Neural cell (in vitro differentiated cells): ENCODE results near the gene L3MBTL4. TPM values are rescaled to one million over a fixed set of nuclear protein-coding genes. Genes with fewer than 3 reads are reported as not detected.

Source experiments
- H2AFZ ChIP-seq: fragments of 200-600, 300-800 bp; sonication (generic), shearing (Covaris generic); 2 replicates; pipeline ENCODE4 v1.6.0; 2014; ENCODE audit warnings: low read depth, mild to moderate bottlenecking, antibody characterized with exemption, low read length, moderate library complexity
- H3F3A ChIP-seq: fragments of 200-600 bp; shearing (Covaris generic); 2 replicates; pipeline ENCODE4 v1.6.1; 2016; ENCODE audit warnings: mild to moderate bottlenecking, moderate library complexity, mixed read lengths, antibody characterized with exemption, low read length; ENCODE audit not compliant: insufficient read depth, poor library complexity, severe bottlenecking
- H3K27ac ChIP-seq: fragments of 200-600, 300-800 bp; sonication (generic), shearing (Covaris generic); 2 replicates; pipeline ENCODE4 v1.5.1; 2014; ENCODE audit warnings: mild to moderate bottlenecking, low read length, moderate library complexity
- H3K27me3 ChIP-seq: fragments of 300-800, 200-600 bp; sonication (generic), shearing (Covaris generic); 2 replicates; pipeline ENCODE4 v1.6.0; 2014; ENCODE audit warnings: mild to moderate bottlenecking, low read depth, low read length, moderate library complexity; ENCODE audit not compliant: insufficient read depth
- H3K36me3 ChIP-seq: fragments of 300-800, 200-600 bp; sonication (generic), shearing (Covaris generic); 2 replicates; pipeline ENCODE4 v1.5.1; 2014; ENCODE audit warnings: mild to moderate bottlenecking, antibody characterized with exemption, low read length, moderate library complexity; ENCODE audit not compliant: insufficient read depth
- H3K4me2 ChIP-seq: fragments of 300-800, 200-600 bp; sonication (generic), shearing (Covaris generic); 2 replicates; pipeline ENCODE4 v1.6.0; 2014; ENCODE audit warnings: mild to moderate bottlenecking, low read length
- H3K4me3 ChIP-seq: fragments of 300-800, 200-600 bp; sonication (generic), shearing (Covaris generic); 2 replicates; pipeline ENCODE4 v1.5.1; 2014; ENCODE audit warnings: mild to moderate bottlenecking, low read length, moderate library complexity
- H3K79me2 ChIP-seq: fragments of 200-600 bp; shearing (Covaris generic); replicated peaks from 2 replicates; pipeline ENCODE4 v1.6.0; 2014; ENCODE audit warnings: mild to moderate bottlenecking, low read length, moderate library complexity; ENCODE audit not compliant: insufficient read depth
- H3K9ac ChIP-seq: fragments of 300-800, 200-600 bp; sonication (generic), shearing (Covaris generic); 2 replicates; pipeline ENCODE4 v1.6.1; 2016; ENCODE audit warnings: mild to moderate bottlenecking, low read length, mixed read lengths
- H3K9me2 ChIP-seq: fragments of 200-600 bp; shearing (Covaris generic); 2 replicates; pipeline ENCODE4 v1.6.1; 2016; ENCODE audit warnings: mild to moderate bottlenecking, low read length, mixed read lengths; ENCODE audit not compliant: insufficient read depth
- H3K9me3 ChIP-seq: fragments of 200-600, 300-800 bp; sonication (generic), shearing (Covaris generic); 2 replicates; pipeline ENCODE4 v1.6.1; 2016; ENCODE audit warnings: mild to moderate bottlenecking, mixed run types, low read length, moderate library complexity, mixed read lengths
- H4K20me1 ChIP-seq: fragments of 200-600 bp; shearing (Covaris generic); 2 replicates; pipeline ENCODE4 v1.6.1; 2016; ENCODE audit warnings: mild to moderate bottlenecking, mixed run types; ENCODE audit not compliant: insufficient read depth
- CTCF ChIP-seq: fragments of 450-650 bp; IDR thresholded peaks from 2 replicates; pipeline ENCODE4 v1.5.1; 2014; ENCODE audit warnings: antibody characterized with exemption, mild to moderate bottlenecking, moderate library complexity; ENCODE audit not compliant: poor library complexity, severe bottlenecking
- EP300 ChIP-seq: fragments of 450-650 bp; conservative IDR thresholded peaks from 2 replicates; pipeline ENCODE4 v1.6.1; 2014; ENCODE audit warnings: antibody characterized with exemption, mild to moderate bottlenecking, moderate library complexity; ENCODE audit not compliant: poor library complexity, severe bottlenecking
- EZH2 ChIP-seq: fragments of 200-600, 300-800 bp; shearing (Covaris generic), sonication (generic); IDR thresholded peaks from 2 replicates; pipeline ENCODE4 v1.6.1; 2014; ENCODE audit warnings: antibody characterized with exemption, low read length, borderline replicate concordance, mild to moderate bottlenecking; ENCODE audit not compliant: insufficient read depth, poor library complexity, severe bottlenecking
- MXI1 ChIP-seq: fragments of 450-650 bp; conservative IDR thresholded peaks from 2 replicates; pipeline ENCODE4 v1.6.1; 2014; ENCODE audit warnings: antibody characterized with exemption, mild to moderate bottlenecking; ENCODE audit not compliant: poor library complexity, severe bottlenecking
- POLR2AphosphoS5 ChIP-seq: IDR thresholded peaks from 2 replicates; pipeline ENCODE4 v1.6.1; 2012
- RAD21 ChIP-seq: fragments of 450-650 bp; conservative IDR thresholded peaks from 2 replicates; pipeline ENCODE4 v1.6.1; 2014; ENCODE audit warnings: antibody characterized with exemption, mild to moderate bottlenecking, moderate library complexity
- REST ChIP-seq: IDR thresholded peaks from 2 replicates; pipeline ENCODE4 v1.6.1; 2012; ENCODE audit warnings: borderline replicate concordance
- SMC3 ChIP-seq: fragments of 450-650 bp; conservative IDR thresholded peaks from 2 replicates; pipeline ENCODE4 v1.6.1; 2014; ENCODE audit warnings: antibody characterized with exemption, mild to moderate bottlenecking, moderate library complexity; ENCODE audit not compliant: poor library complexity
- TAF1 ChIP-seq: IDR thresholded peaks from 2 replicates; pipeline ENCODE4 v1.6.1; 2012; ENCODE audit warnings: low read depth
- polyA plus RNA-seq: library from polyadenylated mRNA; depleted of rRNA; stranded (reverse); fragments of >200 nt; gene quantifications from 2 replicates; pipeline ENCODE4 v1.2.3, GENCODE V29; 2014

Gene L3MBTL4
- polyA plus RNA-seq, 1 donor from 2014 or later, result 0.90 TPM

GRCh38 chr18:5930789-5931188, 483.9 kb downstream of the L3MBTL4 start:
- Histone ChIP-seq H3K27me3 (no peaks in the 10 kb centered on the region), H3K9ac (no peak overlapping the region), H3K36me3 (no peaks in the 10 kb centered on the region), H2AFZ (no peak overlapping the region), H3K4me2 (no peak overlapping the region), H3K4me3 (no peak overlapping the region), H3K79me2 (no peaks in the 10 kb centered on the region), H3K9me2 (no peaks in the 10 kb centered on the region), H3K9me3 (no peaks in the 10 kb centered on the region), H4K20me1 (no peaks in the 10 kb centered on the region), H3K27ac (no peak overlapping the region), H3F3A (no peaks in the 10 kb centered on the region)
- TF ChIP-seq POLR2AphosphoS5, result no peak
- no peak for TF ChIP-seq REST
- no peak for TF ChIP-seq EZH2
- TF ChIP-seq TAF1, result no peak

GRCh38 chr18:5918205-5918858, 496.4 kb downstream of the L3MBTL4 start:
- no peaks in the 10 kb centered on the region for H3K27me3 ChIP-seq
- no peaks in the 10 kb centered on the region for H3K36me3 ChIP-seq
- no peaks in the 10 kb centered on the region for H3K9me2 ChIP-seq
- no peaks in the 10 kb centered on the region for H3F3A ChIP-seq
- no peaks in the 10 kb centered on the region for H4K20me1 ChIP-seq
- no peak for TF ChIP-seq RAD21
- no peak for TF ChIP-seq CTCF
- TF ChIP-seq REST, result no peak
- TF ChIP-seq TAF1, result no peak
- no peak for TF ChIP-seq POLR2AphosphoS5
- TF ChIP-seq SMC3, result no peak
- no peak for TF ChIP-seq MXI1
- TF ChIP-seq EZH2, result no peak
- no peak for TF ChIP-seq EP300
- H3K27ac ChIP-seq, result no peak overlapping the region
- H3K9me3 ChIP-seq, result no peaks in the 10 kb centered on the region
- H3K9ac ChIP-seq, result no peak overlapping the region
- H3K4me2 ChIP-seq, result no peak overlapping the region
- no peak overlapping the region for H3K4me3 ChIP-seq
- H2AFZ ChIP-seq, result no peak overlapping the region
- no peaks in the 10 kb centered on the region for H3K79me2 ChIP-seq
